ENCODE results near the gene ALAD.
A peak's percentile ranks its signal among the peaks of the same experiment; 100 is the strongest.
"Not testable (repeated sequence)": the region's sequence is repeated elsewhere in the genome, so short reads cannot be mapped to it uniquely, and the experiment has no call there.

ALAD gene

DNA sequence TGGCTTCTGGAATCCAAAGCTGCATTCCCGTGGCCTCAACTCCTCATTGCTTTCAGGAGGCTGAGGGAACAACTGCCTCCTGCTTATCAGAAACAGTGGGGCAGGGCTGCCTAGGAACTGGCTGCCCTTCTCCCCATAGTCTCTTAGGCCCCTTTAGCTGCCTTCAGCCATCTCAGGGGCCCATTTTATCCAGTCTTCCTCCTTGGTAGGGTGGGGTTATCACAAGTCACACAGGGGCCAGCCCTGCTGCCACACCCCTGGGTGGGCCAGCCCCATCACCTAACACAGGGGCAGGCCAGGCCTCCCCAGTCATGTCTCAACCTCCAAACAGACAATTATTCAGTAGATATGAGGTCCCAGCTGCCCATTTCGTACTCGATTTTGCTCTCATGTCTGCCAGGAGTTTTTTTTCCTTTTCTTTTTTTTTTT is 3.9 kb downstream of the ALAD start:
- DNase-seq, result no peak

DNA sequence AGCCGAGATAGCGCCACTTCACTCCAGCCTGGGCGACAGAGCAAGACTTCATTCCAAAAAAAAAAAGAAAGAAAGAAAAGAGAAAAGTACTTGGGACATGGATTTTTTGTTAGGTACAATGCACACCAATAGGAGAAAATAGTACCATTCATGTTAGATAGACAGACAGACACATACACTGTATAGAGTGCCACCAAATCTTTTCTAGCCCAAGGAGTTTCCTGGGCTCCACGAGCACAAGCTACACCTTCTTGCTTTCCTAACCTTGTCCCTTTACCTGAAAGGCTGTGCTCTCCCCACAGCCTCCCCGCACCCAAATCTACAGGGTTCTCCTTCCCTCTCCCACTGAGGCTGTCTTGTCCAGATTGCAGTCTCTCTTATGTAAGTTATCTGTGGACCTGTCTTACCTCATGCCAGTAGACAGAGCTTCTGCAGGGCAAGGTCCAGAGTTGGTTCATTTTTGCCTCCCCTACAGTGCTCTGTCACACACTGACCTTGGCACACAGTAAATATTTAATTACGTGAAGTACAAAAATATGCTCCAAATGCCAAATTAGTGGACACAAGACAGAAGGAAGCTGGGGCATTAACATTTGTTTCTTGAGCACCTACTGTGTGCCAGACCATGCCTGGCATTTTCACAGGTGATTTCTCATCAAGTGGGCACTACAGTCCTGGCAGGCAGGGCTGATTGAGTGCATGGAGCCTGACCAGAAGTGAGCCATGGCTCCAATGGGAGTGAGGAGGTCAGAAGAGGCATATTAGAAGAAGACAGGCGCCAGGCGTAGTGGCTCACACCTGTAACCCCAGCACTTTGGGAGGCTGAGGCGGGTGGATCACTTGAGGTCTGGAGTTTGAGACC is 5.9 kb downstream of the ALAD start:
- DNase-seq, result no peak

GRCh38 chr9:113393281-113393680 is 7.8 kb downstream of the ALAD start:
- DNase-seq, result no peak

DNA sequence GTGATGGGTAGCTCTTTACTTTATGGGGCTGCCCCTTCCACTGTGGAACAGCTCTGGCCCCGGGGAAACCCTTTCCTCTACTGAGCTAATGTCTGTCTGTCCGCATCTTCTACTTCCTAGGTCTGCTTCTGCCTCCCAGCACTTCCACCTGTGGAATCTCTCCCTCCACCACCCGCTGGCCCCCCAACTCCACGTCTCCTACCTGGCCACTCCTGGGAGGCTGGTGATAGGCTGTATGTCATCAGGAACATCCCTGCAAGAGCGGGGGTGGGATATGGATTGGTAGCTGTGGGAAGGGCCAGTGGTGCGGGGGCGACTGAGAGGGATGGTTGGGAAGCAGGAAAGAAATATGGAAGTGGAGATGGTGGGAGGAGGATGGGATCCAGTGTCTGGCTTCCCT is 9.2 kb downstream of the ALAD start:
- no peak for DNase-seq

- no peak for DNase-seq
Observed at GRCh38 chr9:113390192-113390960, 10.7 kb downstream of the ALAD start.

DNA sequence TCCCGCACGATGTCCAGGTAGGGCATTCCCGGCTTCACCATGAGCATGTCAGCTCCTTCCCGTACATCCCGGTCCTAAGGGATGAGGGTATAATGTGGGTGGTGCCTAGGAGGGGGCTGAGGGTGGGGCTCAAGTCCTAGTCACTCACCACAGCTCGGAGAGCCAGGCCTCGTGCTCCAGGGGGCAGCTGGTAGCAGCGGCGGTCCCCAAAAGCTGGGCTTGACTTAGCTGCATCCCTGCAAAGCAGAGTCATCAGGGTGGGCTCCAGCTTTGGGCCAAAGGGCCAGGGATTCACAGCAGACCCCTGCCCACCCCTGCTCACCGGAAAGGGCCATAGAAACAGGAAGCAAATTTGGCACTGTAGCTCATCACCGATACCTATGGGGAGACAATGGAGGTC is 11.6 kb downstream of the ALAD start:
- DNase-seq, result no peak

GRCh38 chr9:113388833-113389232 is 12.3 kb downstream of the ALAD start:
- no peak for DNase-seq

GRCh38 chr9:113387560-113388230 is 13.4 kb downstream of the ALAD start:
- no peak for DNase-seq

GRCh38 chr9:113386571-113387393 is 14.3 kb downstream of the ALAD start:
- DNase-seq, result no peak

DNA sequence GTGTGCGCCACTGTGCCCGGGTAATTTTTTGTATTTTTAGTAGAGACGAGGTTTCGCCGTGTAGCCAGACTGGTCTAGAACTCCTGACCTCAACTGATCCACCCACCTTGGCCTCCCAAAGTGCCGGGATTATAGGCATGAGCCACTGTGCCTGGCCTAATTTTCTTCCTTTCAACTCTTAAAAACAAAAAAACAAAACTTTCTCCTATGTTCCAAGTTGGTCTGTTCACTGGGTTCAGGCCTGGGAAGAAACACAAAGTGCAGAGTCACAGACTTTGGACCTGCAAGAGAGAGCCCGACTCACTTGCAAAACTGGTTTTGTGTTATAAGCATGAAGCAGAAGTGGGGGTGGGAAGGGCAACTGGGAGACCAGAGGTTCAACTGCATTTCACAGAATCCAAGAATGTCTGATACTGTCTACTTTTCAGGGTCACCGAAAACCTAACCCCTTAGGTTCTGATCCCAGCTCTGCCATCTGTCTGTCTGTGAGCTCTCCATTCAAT is 19.1 kb downstream of the ALAD start:
- DNase-seq, result no peak

DNA sequence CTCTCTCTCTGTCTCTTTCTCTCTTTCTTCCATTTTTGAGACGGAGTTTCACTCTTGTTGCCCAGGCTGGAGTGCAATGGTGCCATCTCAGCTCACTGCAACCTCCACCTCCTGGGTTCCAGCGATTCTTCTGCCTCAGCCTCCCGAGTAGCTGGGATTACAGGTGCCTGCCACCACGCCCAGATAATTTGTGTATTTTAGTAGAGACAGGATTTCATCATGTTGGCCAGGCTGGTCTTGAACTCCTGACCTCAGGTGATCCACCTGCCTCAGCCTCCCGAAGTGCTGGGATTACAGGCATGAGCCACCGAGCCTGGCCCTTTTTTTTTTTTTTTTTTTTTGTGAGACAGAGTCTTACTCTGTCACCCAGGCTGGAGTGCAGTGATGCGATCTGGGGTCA is 19.6 kb downstream of the ALAD start:
- not testable (repeated sequence) for DNase-seq

DNA sequence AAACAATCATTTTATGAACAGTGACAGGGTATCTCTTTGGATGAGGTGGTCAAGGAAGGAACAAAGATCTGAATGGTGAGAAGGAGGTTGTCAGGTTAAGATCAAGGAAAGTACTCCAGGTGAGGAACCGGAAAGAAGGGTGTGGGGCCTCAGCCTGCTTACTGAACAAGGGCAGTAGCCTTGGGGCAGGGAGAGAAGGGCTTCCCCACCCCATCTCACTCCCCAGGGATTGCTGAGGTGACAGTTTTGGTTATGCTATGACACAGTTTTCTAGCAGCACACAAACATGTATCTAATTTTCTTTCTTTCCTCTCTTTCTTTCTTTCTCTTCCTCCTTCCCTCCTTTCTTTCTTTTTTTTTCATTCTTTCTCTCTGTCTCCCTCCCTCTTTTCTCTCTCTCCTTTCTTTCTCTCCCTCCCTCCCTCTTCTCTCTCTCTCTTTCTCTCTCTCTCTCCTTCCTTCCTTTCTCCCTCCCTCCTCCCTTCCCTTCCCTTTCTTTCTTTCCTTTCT is 20.2 kb downstream of the ALAD start:
- DNase-seq, result no peak

- DNase-seq, result not testable (repeated sequence)
Observed at GRCh38 chr9:113379829-113380210, 21.3 kb downstream of the ALAD start.

DNA sequence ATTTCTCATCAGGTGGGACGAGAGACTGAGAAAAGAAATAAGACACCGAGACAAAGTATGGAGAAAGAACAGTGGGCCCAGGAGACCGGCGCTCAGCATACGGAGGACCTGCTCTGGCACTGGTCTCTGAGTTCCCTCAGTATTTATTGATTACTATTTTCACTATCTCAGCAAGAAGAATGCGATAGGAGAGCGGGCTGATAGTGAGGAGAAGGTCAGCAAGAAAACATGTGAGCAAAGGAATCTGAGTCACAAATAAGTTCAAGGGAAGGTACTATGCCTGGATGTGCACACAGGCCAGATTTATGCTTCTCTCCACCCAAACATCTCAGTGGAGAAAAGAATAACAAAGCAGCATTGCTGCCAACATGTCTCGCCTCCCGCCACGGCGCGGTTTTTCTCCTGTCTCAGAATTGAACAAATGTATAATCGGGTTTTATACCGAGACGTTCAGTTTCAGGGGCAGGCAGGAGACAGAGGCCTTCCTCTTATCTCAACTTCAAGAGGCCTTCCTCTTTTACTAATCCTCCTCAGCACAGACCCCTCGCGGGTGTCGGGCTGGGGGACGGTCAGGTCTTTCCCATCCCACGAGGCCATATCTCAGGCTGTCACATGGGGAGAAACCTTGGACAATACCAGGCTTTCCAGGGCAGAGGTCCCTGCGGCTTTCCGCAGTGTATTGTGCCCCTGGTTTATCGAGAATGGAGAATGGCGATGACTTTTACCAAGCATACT is 21.8 kb downstream of the ALAD start:
- not testable (repeated sequence) for DNase-seq

GRCh38 chr9:113376634-113377567 is 24.2 kb downstream of the ALAD start, which contains the start of gene HDHD3:
TSS of gene HDHD3 (minus strand) at chr9:113376986. CDS start at chr9:113374354, 2,632 bp downstream.
- DNase-seq, result peak; percentile 79

- DNase-seq, result no peak
Observed at GRCh38 chr9:113375057-113376023, 25.7 kb downstream of the ALAD start.

GRCh38 chr9:113373676-113374392 is 27.2 kb downstream of the ALAD start:
- DNase-seq, result no peak

- DNase-seq, result no peak
Observed at GRCh38 chr9:113373256-113373655, 27.8 kb downstream of the ALAD start.
